IPS DF 6.9 (cell line): Measurements from ENCODE around the gene CNTN2.

Source experiments
- DNase-seq: peaks from one replicate; pipeline ENCODE4 v3.0.0-alpha.2; 2013; ENCODE audit warnings: low read depth, low spot score
- H3K27ac ChIP-seq: one replicate; pipeline ENCODE4 v1.5.1; 2013; ENCODE audit warnings: low read length, control low read depth
- H3K27me3 ChIP-seq: 2 replicates; pipeline ENCODE4 v1.6.1; 2013; ENCODE audit warnings: mild to moderate bottlenecking, low read length; ENCODE audit not compliant: control insufficient read depth, insufficient read depth
- H3K36me3 ChIP-seq: 2 replicates; pipeline ENCODE4 v1.6.1; 2013; ENCODE audit warnings: low read length; ENCODE audit not compliant: control insufficient read depth, insufficient read depth
- H3K4me1 ChIP-seq: 2 replicates; pipeline ENCODE4 v1.6.1; 2013; ENCODE audit warnings: low read length; ENCODE audit not compliant: control insufficient read depth, insufficient read depth
- H3K4me3 ChIP-seq: 2 replicates; pipeline ENCODE4 v1.5.1; 2013; ENCODE audit warnings: mild to moderate bottlenecking, low read length
- H3K9me3 ChIP-seq: 2 replicates; pipeline ENCODE4 v1.6.1; 2013; ENCODE audit warnings: low read length, inconsistent platforms; ENCODE audit not compliant: control insufficient read depth, insufficient read depth
- WGBS: extraction: QIAGEN DNeasy Blood & Tissue Kit; methylation state at CpG from one replicate; pipeline ENCODE4 v1.1.7; 2013; ENCODE audit warnings: mixed read lengths, missing lambda C conversion rate; ENCODE audit not compliant: insufficient read length, insufficient coverage; 5-methylcytosine and 5-hydroxymethylcytosine counted together

Gene CNTN2

DNA sequence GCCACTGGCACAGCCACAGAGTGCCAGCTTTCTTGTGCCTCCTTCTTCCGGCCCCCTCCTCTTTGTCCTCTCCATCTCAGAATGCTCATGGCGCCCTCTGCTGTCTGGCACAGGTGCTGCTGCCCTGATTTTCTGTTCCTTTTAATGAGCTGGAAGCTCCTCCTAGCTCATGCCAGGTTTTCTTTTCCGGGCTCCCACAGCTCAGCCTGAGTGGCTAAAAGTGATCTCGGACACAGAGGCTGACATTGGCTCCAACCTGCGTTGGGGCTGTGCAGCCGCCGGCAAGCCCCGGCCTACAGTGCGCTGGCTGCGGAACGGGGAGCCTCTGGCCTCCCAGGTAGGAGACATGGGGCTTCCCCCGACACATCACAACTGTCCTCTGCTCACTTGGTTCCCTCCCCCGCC is 18.7 kb downstream of the CNTN2 start:
- Histone ChIP-seq H3K9me3 (no peaks in the 10 kb centered on the region), H3K36me3 (no peaks in the 10 kb centered on the region), H3K27ac (no peak overlapping the region), H3K27me3 (no peaks in the 10 kb centered on the region), H3K4me1 (peaks cover 6% of the 10 kb centered on the region; the same call in 1 of the 2 replicates), H3K4me3 (no peak overlapping the region)
- peak; percentile 82 for DNase-seq
- no CpG with 5 or more reads among the region's 13 CpGs for WGBS

DNA sequence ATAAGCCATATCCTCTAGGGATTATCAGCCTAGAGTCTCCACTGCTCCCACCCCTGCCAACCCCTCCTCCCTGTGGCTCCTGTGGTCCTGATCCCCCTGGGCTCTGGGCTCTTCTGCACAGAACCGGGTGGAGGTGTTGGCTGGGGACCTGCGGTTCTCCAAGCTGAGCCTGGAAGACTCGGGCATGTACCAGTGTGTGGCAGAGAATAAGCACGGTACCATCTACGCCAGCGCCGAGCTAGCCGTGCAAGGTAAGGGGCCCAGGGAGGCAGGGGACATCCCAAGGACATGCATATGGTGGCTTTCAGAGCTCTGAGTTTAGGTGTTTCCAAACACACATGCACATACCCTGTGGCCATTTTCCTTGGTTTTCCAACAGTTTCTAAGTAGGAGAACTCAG is 19.3 kb downstream of the CNTN2 start:
- no peaks in the 10 kb centered on the region for H3K9me3 ChIP-seq
- no peak for DNase-seq
- H3K27me3 ChIP-seq: no peaks in the 10 kb centered on the region
- H3K36me3 ChIP-seq: no peaks in the 10 kb centered on the region
- no peak overlapping the region for H3K27ac ChIP-seq
- peaks cover 6% of the 10 kb centered on the region; the same call in 1 of the 2 replicates for H3K4me1 ChIP-seq
- no CpG with 5 or more reads among the region's 8 CpGs for WGBS
- H3K4me3 ChIP-seq: no peak overlapping the region

DNA sequence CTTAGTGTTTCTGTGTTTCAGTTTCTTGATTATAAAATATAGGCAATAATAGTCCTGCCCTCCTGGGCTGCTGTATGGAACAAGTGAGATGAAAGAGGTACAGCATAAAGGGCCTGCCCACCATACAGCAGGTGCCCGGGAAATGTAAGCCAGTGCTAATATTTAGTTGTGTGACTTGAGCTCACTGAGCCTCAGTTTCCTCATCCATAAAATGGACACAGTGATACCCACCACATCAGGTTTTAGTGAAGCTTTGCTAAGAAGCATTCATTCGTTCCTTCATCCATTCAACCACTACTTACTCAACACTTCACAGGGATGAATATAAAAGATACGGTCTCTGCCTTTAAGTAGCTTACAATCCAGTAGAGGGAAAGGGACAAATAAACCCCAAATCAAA is 19.9 kb downstream of the CNTN2 start:
- peaks cover 6% of the 10 kb centered on the region; the same call in 1 of the 2 replicates for H3K4me1 ChIP-seq
- no peaks in the 10 kb centered on the region for H3K9me3 ChIP-seq
- no peak for DNase-seq
- H3K4me3 ChIP-seq: no peak overlapping the region
- WGBS: no CpG with 5 or more reads among the region's 3 CpGs
- no peaks in the 10 kb centered on the region for H3K36me3 ChIP-seq
- no peak overlapping the region for H3K27ac ChIP-seq
- H3K27me3 ChIP-seq: no peaks in the 10 kb centered on the region

DNA sequence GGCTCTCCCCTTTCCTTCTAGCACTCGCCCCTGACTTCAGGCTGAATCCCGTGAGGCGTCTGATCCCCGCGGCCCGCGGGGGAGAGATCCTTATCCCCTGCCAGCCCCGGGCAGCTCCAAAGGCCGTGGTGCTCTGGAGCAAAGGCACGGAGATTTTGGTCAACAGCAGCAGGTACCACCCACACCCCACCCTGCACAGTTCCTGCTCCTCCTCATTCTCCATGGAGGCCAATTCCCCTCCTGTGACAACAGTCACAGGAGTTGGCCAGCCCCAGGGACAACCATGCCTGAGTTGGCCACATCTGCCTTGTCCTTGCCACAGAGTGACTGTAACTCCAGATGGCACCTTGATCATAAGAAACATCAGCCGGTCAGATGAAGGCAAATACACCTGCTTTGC is 21.3 kb downstream of the CNTN2 start:
- H3K4me1 ChIP-seq: peaks cover 6% of the 10 kb centered on the region; the same call in 1 of the 2 replicates
- no peaks in the 10 kb centered on the region for H3K9me3 ChIP-seq
- DNase-seq: no peak
- no peak overlapping the region for H3K27ac ChIP-seq
- no CpG with 5 or more reads among the region's 11 CpGs for WGBS
- no peaks in the 10 kb centered on the region for H3K36me3 ChIP-seq
- no peak overlapping the region for H3K4me3 ChIP-seq
- H3K27me3 ChIP-seq: no peaks in the 10 kb centered on the region

- Histone ChIP-seq H3K27me3 (no peaks in the 10 kb centered on the region), H3K9me3 (no peaks in the 10 kb centered on the region), H3K36me3 (no peaks in the 10 kb centered on the region), H3K4me1 (peaks cover 6% of the 10 kb centered on the region; the same call in 1 of the 2 replicates), H3K4me3 (no peak overlapping the region), H3K27ac (no peak overlapping the region)
- DNase-seq: no peak
- no CpG with 5 or more reads among the region's 9 CpGs for WGBS
These were observed 21.8 kb downstream of the CNTN2 start for GRCh38 chr1:205064741-205065316.

DNA sequence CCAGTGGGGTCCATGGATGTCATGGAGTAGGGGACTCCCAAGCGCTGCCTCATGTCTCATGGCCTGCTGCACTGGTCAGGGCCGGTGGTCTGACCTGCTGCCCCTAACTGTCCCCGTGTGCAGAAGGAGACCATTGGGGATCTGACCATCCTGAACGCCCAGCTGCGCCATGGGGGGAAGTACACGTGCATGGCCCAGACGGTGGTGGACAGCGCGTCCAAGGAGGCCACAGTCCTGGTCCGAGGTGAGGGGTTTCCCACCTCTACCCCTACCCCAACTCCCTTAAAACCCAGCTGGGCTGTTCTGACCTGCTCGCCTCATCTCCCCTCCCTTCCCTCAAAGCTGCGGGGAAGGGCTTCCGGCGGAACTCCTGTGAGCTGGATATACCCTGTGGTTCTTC is 22.7 kb downstream of the CNTN2 start:
- DNase-seq: no peak
- H3K27ac ChIP-seq: no peak overlapping the region
- no peaks in the 10 kb centered on the region for H3K27me3 ChIP-seq
- H3K4me3 ChIP-seq: no peak overlapping the region
- no peaks in the 10 kb centered on the region for H3K36me3 ChIP-seq
- no peaks in the 10 kb centered on the region for H3K9me3 ChIP-seq
- peaks cover 6% of the 10 kb centered on the region; the same call in 1 of the 2 replicates for H3K4me1 ChIP-seq
- no CpG with 5 or more reads among the region's 14 CpGs for WGBS

DNA sequence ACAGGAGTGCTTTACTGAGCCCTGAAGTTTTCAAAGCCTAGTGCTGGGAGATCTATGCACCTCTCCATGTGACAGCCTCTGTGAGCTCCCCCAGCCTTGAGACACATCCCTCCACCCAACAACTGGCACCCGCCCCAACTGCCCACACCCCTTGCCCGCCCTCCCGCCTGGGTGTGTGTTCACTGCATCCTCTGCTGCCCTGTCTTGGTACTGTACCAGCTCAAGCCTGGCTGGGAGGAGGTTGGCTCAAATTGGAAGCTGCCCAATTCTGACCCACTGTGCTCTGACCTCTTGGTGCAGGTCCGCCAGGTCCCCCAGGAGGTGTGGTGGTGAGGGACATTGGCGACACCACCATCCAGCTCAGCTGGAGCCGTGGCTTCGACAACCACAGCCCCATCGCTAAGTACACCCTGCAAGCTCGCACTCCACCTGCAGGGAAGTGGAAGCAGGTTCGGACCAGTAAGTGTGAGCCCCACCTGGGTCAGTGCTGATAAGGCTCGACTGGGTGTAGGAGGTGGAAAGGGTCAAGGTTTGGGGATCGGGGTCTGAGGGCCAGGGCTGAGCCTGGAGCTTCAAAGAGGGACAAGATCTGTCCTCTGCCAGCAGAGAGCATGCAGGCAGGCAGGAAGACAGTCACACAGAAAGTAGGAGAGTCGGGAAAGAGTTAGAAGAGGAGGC is 23.3 kb downstream of the CNTN2 start:
- DNase-seq: no peak
- Histone ChIP-seq H3K36me3 (no peaks in the 10 kb centered on the region), H3K4me3 (no peak overlapping the region), H3K4me1 (peaks cover 6% of the 10 kb centered on the region; the same call in 1 of the 2 replicates), H3K27ac (no peak overlapping the region), H3K9me3 (no peaks in the 10 kb centered on the region), H3K27me3 (no peaks in the 10 kb centered on the region)
- no CpG with 5 or more reads among the region's 13 CpGs for WGBS

DNA sequence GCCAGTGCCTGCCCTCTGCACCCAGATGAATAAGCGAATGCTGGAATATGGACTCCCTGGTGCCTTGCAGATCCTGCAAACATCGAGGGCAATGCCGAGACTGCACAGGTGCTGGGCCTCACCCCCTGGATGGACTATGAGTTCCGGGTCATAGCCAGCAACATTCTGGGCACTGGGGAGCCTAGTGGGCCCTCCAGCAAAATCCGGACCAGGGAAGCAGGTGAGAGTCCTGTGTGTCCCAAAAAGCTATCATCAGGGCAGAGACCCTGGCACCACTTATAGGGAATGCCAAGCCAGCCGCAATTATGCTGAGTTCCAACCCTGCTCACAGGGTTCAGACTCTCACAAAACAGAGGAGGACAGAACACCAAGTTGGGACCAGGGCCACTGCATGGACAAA is 24.0 kb downstream of the CNTN2 start:
- DNase-seq: no peak
- WGBS: no CpG with 5 or more reads among the region's 6 CpGs
- H3K4me3 ChIP-seq: no peak overlapping the region
- no peak overlapping the region for H3K27ac ChIP-seq
- H3K4me1 ChIP-seq: peaks cover 1% of the 10 kb centered on the region; the same call in 1 of the 2 replicates
- no peaks in the 10 kb centered on the region for H3K27me3 ChIP-seq
- H3K9me3 ChIP-seq: no peaks in the 10 kb centered on the region
- H3K36me3 ChIP-seq: no peaks in the 10 kb centered on the region

DNA sequence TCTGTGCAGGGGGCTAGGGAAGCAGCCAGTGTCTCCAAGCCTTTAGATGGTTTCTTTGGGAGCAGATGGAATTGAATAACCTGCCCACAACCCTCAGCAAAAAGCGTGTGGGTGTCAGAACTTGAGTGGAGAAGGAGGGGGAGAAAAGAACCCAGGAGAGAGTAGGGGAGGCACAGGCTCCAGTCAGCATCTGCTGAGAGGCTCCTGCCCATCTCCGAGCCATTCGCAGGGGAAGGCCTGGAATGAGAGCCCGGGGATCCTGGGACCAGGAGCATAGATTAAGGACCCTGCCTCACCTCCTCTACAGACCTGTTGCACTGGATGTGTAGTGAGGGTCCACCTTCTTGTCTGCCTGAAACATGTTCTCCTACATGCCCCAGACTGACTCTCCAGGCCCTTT is 25.0 kb downstream of the CNTN2 start:
- WGBS: no CpG with 5 or more reads among the region's 4 CpGs
- DNase-seq: no peak
- Histone ChIP-seq H3K36me3 (no peaks in the 10 kb centered on the region), H3K27me3 (no peaks in the 10 kb centered on the region), H3K4me3 (no peak overlapping the region), H3K9me3 (no peaks in the 10 kb centered on the region), H3K4me1 (0 out of 2 replicates have a peak, but pooled peaks cover 1% of the 10 kb centered on the region), H3K27ac (no peak overlapping the region)

GRCh38 chr1:205068457-205069040 is 25.5 kb downstream of the CNTN2 start:
- no peaks in the 10 kb centered on the region for H3K36me3 ChIP-seq
- no peaks in the 10 kb centered on the region for H3K27me3 ChIP-seq
- DNase-seq: no peak
- WGBS: no CpG with 5 or more reads among the region's 2 CpGs
- no peak overlapping the region for H3K4me3 ChIP-seq
- 0 out of 2 replicates have a peak, but pooled peaks cover 1% of the 10 kb centered on the region for H3K4me1 ChIP-seq
- no peak overlapping the region for H3K27ac ChIP-seq
- H3K9me3 ChIP-seq: no peaks in the 10 kb centered on the region
